HG03066 (cell line): Measurements from ENCODE around the gene RHOB.
"Not testable (repeated sequence)": the region's sequence is repeated elsewhere in the genome, so short reads cannot be mapped to it uniquely, and the experiment has no call there.

Experiments
- ATAC-seq: cut with Tn5 transposase; IDR thresholded peaks from one replicate; pipeline ENCODE4 v1.9.1; 2021; ENCODE audit warnings: low read depth; ENCODE audit not compliant: unreplicated experiment

Gene RHOB

DNA sequence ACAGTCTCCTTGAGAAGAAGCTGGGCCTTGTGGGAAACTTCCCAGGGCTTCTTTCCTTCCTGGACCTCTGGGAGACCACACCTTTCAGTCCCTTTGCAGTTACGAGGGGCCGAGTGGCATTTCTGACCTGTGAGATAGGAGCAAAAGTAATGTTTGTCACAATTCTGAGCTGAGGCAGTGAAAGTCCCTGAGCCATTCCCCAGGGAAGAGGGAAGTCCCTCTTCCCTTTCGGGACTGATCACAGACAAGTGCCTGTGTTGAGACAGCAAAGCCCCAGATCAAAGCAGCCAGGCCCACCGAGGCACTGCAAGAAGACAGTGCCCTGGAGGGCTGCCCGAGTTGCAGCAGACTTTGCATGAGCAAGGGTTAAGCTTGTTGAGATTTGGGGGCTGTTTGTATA is 41.9 kb downstream of the RHOB start:
- ATAC-seq = no peak

DNA sequence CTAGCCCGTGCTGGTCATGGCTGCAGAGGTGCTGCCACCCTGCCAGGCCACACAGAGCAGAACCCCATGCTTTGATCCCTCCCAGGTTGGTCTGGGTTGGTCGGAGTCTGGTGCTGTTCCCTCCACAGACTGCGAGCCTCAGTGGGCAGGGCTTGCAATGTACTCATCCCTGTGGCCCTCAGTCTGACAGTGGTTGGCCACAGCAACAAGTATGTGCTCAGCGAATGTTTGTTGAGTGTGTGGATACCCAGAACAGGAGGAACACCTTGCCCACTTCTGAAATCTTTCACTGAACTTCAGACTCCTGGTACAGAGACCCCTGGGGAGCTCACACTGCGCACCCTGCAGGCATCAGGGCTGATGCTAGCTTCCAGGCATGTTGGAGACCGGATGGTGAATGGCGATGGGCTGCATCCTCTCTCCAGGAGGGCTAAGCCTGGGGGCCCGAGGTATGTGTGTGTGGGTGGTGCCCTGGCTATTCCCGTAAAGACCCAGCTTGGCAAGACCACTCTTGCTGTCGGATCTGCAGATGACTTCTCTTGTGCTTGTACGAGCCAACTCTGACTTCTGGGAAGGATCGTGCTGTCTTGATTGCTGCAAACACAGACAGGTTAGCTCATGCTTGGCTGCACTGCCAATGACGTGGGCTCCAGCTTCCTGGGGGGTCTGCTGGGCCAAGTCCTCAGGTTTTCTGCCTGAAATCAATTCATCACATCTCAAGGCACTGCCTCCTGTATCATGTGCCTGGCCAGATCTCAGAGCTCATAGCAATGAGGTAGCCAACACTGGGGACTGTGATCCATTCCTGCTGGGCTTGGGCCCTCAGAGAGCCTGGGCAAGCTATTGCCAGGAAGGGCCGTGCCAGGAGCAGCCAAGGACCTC is 43.7 kb downstream of the RHOB start:
- no peak for ATAC-seq

DNA sequence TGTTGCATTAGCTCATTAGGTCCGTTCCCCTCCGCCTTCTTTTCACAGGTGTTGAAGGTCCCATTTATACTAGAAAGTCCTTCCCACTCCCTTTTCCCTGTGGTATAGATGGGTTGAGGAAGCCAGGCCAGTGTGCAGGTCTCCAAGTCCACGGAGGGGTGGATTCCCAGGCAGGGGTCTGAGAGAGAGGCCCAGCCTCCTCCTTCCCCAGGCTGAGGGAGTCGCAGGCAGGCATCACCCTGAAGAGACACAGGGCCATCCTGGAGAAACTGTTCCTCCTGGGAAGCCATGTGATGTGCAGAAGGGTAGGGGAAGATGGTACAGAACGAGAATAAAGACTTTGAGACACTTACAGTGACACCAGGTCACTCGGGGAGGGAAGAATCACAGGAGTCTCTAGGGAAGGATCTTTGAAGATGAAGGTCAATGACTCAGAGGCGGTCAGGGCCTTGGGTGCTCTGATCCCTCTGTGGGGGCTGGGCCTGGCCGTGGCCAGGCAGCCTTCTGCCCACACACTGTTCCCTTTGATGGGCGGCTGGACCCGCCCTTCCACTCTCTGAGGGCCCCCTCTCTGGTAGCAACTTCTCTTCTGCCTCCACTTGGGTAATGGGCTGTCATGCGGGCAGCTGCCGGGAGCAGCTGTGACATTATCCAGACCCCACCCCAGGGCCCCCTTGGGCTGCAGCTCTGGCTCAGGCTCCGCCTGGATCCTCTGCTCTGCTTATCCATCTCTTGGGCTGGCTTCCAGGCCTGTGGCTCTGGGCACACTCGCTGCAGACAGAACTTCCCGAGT is 45.1 kb downstream of the RHOB start:
- ATAC-seq = no peak

DNA sequence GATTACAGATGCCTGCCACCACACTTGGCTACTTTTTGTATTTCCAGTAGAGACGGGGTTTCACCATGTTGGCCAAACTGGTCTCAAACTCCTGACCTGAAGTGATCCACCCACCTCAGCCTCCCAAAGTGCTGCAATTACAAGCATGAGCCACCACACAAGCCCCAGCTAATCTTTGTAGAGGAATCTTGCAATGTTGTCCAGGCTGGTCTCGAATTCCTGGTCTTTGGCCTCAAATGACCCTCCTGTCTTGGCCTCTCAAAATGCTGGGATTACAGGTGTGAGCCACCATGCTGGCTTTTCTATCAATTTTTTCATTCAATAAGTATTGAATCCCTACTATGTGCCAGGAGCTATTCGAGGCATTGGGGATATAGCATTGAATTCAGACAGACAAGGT is 46.2 kb downstream of the RHOB start:
- ATAC-seq = not testable (repeated sequence)

DNA sequence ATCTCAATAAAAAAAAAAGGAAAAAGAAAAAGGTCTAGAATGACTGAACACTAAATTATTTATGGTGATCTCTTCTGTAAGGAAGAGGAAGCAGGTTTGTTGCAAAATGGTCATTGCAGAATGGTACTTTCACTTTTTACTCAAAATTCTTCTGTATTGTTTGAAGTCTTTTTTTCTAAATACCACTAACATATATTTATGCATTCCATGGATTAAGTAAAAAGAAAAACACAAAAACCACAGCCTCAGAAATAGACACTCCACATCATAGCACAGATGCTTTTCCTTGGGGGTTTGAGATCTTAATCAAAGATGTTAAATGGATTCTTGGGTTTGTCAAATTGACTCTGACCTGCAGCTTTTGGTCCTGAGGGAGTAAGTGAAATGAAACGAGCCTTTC is 47.4 kb downstream of the RHOB start:
- ATAC-seq = no peak

DNA sequence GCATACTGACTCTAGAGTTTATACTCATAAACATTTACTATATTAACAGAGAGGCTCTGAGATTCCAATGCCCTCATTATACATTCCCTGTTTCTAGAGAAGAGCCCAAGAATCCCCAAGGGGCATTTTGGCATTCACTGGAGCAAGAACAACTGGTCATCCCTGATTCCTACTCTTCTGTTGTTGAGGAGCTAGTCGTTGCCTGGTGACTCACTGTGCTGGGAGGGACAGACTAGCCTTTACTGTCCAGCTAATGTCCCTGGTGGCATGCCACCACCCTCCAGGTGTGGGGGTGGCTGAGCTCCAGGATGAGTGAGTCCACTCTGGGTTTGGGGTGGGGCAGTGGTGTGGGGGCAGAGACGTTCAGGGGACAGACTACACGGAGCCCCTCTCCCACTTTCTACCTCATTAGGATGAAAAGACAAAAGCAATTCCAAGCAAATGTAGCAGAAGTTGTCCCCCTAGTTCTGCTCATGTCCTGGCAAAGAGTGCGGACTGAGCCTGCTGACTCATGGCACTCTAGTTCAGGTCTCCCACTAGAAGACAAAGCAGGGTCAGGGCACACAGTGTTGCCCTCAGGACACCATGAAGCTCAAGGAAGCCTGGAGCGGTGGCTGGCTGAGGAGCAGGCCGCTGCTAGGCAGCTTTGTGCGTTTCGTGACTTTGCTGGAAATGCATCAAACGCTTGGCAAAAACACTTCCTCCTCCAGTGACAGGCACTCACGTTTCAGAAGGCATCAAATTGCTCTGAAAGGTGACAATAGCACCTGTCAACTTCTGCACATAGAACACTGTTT is 49.4 kb downstream of the RHOB start:
- ATAC-seq = no peak

DNA sequence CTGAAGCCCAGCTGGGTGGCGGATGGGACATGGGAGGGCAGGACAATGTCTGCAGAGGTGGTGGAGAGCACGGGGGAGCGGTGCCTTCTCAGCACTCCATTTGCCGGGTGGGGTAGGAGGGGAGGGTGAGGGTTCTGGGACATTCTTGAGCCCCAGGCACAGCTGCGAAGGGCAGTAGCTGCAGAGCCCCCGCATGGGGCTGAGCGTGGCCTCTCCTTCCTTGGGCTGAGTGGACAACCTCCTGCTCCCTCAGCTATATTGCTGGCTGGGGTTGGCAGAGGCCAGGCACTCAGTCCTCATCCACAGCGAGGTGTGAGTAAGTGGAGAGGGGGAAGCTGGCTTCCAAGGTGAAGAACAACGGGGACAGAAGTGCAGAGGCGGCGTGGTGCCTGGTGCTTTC is 50.1 kb downstream of the RHOB start:
- no peak for ATAC-seq
